HepG2 (cell line): ENCODE data around the gene NACC2. TPM values are rescaled to one million over a fixed set of nuclear protein-coding genes. Genes with fewer than 3 reads are reported as not detected.
A peak's percentile ranks its signal among the peaks of the same experiment; 100 is the strongest.

Experiments
- AHR ChIP-seq: IDR thresholded peaks from 2 replicates; pipeline ENCODE4 v1.6.1; 2018; ENCODE audit warnings: missing genetic modification reagents, missing compliant biosample characterization
- ARID4A ChIP-seq: sonication (generic); formaldehyde crosslinking; IDR thresholded peaks from 2 replicates; pipeline ENCODE4 v1.5.0; 2020; ENCODE audit warnings: mild to moderate bottlenecking, missing genetic modification reagents, borderline replicate concordance
- EP300 ChIP-seq, 3 experiments: sonication (generic) in 1 of 3; formaldehyde crosslinking in 1 of 3; IDR thresholded peaks; 2 replicates each; pipeline versions ENCODE4 v1.5.1 to v1.6.1; 2011 to 2020; ENCODE audit warnings: low read depth in 2 of 3, low read length in 2 of 3, borderline replicate concordance in 1 of 3, improper control_type of control experiment in 1 of 3, mild to moderate bottlenecking in 1 of 3, missing genetic modification reagents in 1 of 3, moderate library complexity in 1 of 3
- FLYWCH1 ChIP-seq: sonication (generic); formaldehyde crosslinking; IDR thresholded peaks from 2 replicates; pipeline ENCODE4 v1.8.1; 2023; ENCODE audit warnings: mild to moderate bottlenecking, missing genetic modification reagents
- FOXA1 ChIP-seq, 2 experiments: fragments of 450-650 bp in 1 of 2; sonication (generic) in 1 of 2; formaldehyde crosslinking in 1 of 2; IDR thresholded peaks; 2 replicates each; pipeline versions ENCODE4 v1.4.0 to v1.6.1; 2016 to 2020; ENCODE audit warnings: missing genetic modification reagents in 1 of 2
- HMGA1 ChIP-seq: sonication (generic); formaldehyde crosslinking; conservative IDR thresholded peaks from 2 replicates; pipeline ENCODE4 v1.4.0; 2020; ENCODE audit warnings: missing genetic modification reagents
- KDM5B ChIP-seq: sonication (generic); formaldehyde crosslinking; IDR thresholded peaks from 2 replicates; pipeline ENCODE4 v1.4.0; 2020; ENCODE audit warnings: missing genetic modification reagents, mild to moderate bottlenecking, borderline replicate concordance
- MAX ChIP-seq: IDR thresholded peaks from 2 replicates; pipeline ENCODE4 v1.6.1; 2012; ENCODE audit warnings: inconsistent platforms
- MYNN ChIP-seq: sonication (generic); formaldehyde crosslinking; IDR thresholded peaks from 2 replicates; pipeline ENCODE4 v1.4.0; 2020; ENCODE audit warnings: mild to moderate bottlenecking, low read depth, missing genetic modification reagents
- NFKB2 ChIP-seq: sonication (generic); formaldehyde crosslinking; IDR thresholded peaks from 2 replicates; pipeline ENCODE4 v1.4.0; 2020; ENCODE audit warnings: missing genetic modification reagents, borderline replicate concordance
- SOX6 ChIP-seq, 2 experiments: fragments of 450-650 bp in 1 of 2; sonication (generic) in 1 of 2; formaldehyde crosslinking in 1 of 2; IDR thresholded peaks; 2 replicates each; pipeline versions ENCODE4 v1.4.0 to v1.6.1; 2017 to 2020; ENCODE audit warnings: antibody characterized with exemption in 1 of 2, mild to moderate bottlenecking in 1 of 2, missing genetic modification reagents in 1 of 2
- TAF15 ChIP-seq: fragments of 200-400 bp; formaldehyde crosslinking; IDR thresholded peaks from one replicate; pipeline ENCODE4 v1.6.1; 2018; ENCODE audit warnings: mild to moderate bottlenecking, low read depth, low read length; ENCODE audit not compliant: poor library complexity, severe bottlenecking
- USF2 ChIP-seq, 2 experiments: sonication (generic) in 1 of 2; formaldehyde crosslinking in 1 of 2; IDR thresholded peaks; 2 replicates each; pipeline versions ENCODE4 v1.5.1 to v1.6.1; 2011 to 2020; ENCODE audit warnings: borderline replicate concordance in 1 of 2, low read depth in 1 of 2, low read length in 1 of 2, mild to moderate bottlenecking in 1 of 2, missing genetic modification reagents in 1 of 2, moderate library complexity in 1 of 2
- ZGPAT ChIP-seq: IDR thresholded peaks from 2 replicates; pipeline ENCODE4 v1.6.1; 2016; ENCODE audit warnings: mild to moderate bottlenecking
- ZNF382 ChIP-seq: sonication (generic); formaldehyde crosslinking; IDR thresholded peaks from 2 replicates; pipeline ENCODE4 v1.5.0; 2020; ENCODE audit warnings: missing genetic modification reagents, mild to moderate bottlenecking, borderline replicate concordance
- ZNF556 ChIP-seq: sonication (generic); formaldehyde crosslinking; IDR thresholded peaks from 2 replicates; pipeline ENCODE4 v1.4.0; 2020; ENCODE audit warnings: mild to moderate bottlenecking, missing genetic modification reagents, borderline replicate concordance
- ZNF562 ChIP-seq: sonication (generic); formaldehyde crosslinking; IDR thresholded peaks from 2 replicates; pipeline ENCODE4 v1.8.0; 2022; ENCODE audit warnings: missing genetic modification reagents, borderline replicate concordance
- ZNF709 ChIP-seq: sonication (generic); formaldehyde crosslinking; IDR thresholded peaks from 2 replicates; pipeline ENCODE4 v1.5.0; 2020; ENCODE audit warnings: mild to moderate bottlenecking, missing genetic modification reagents
- ZNF713 ChIP-seq: sonication (generic); formaldehyde crosslinking; IDR thresholded peaks from 2 replicates; pipeline ENCODE4 v1.4.0; 2020; ENCODE audit warnings: mild to moderate bottlenecking, missing genetic modification reagents
- polyA plus RNA-seq, 8 experiments: library from polyadenylated mRNA; depleted of rRNA in 3 of 8; stranded (reverse) in 7 of 8; unstranded in 1 of 8; fragments of >200 nt; fragmentation: Illumina TruSeq in 4 of 8; extraction: Trizol in 4 of 8; gene quantifications; 2 replicates each; pipeline versions ENCODE4 v1.2.1 to v1.2.3, GENCODE V29; 2011 to 2016; ENCODE audit warnings: low read depth in 4 of 8, missing spikeins in 1 of 8, mixed read lengths in 1 of 8; ENCODE audit not compliant: insufficient read depth in 1 of 8
- total RNA-seq, 5 experiments: library from RNA; depleted of rRNA; stranded (reverse); fragments of >200 nt; fragmentation: Illumina TruSeq; extraction: Trizol; gene quantifications; 2 replicates each; pipeline ENCODE4 v1.2.3, GENCODE V29; 2016; ENCODE audit warnings: low read depth in 1 of 5

Gene NACC2
- total and polyA plus RNA-seq, 2 of the 13 experiments (the other 11 are each of a cell fraction or from before 2014, with no cell fraction given): 5.9 to 12.3 TPM

GRCh38 chr9:136118320-136119060, 23.4 kb upstream of the NACC2 start, which contains the start of gene TMEM250 (continued):
- TF ChIP-seq ZNF562 (no peak), SOX6 (IDR thresholded peaks at IDR 0.05) (no peak), SOX6 (CRISPR knock-in tag; IDR thresholded peaks at IDR 0.05) (peak; percentile 67), MYNN (CRISPR knock-in tag) (no peak), FOXA1 (IDR thresholded peaks at IDR 0.05) (no peak), FOXA1 (CRISPR knock-in tag; IDR thresholded peaks at IDR 0.05) (no peak; the same call in 1 of the 2 replicates), HMGA1 (CRISPR knock-in tag) (no peak), EP300 (IDR thresholded peaks at IDR 0.05; ENCODE audit: low read depth in 2 of 2, low read length in 2 of 2) (peak in 1 of 2 experiments; percentile 22; a peak in 1 of 4 replicates), EP300 (CRISPR knock-in tag; IDR thresholded peaks at IDR 0.05; ENCODE audit: borderline replicate concordance) (0 out of 2 replicates have a peak, but pooled peaks have one; percentile 54), NFKB2 (CRISPR knock-in tag) (peak; percentile 33; the same call in 1 of the 2 replicates), TAF15 (no peak), USF2 (IDR thresholded peaks at IDR 0.05; ENCODE audit: low read depth, low read length) (no peak), USF2 (CRISPR knock-in tag; IDR thresholded peaks at IDR 0.05; ENCODE audit: borderline replicate concordance) (no peak; the same call in 1 of the 2 replicates), FLYWCH1 (no peak), ZGPAT (CRISPR knock-in tag) (no peak; the same call in 1 of the 2 replicates), ZNF713 (CRISPR knock-in tag) (no peak), ZNF556 (CRISPR knock-in tag) (no peak), KDM5B (CRISPR knock-in tag) (peak; percentile 67), ZNF382 (no peak), ZNF709 (CRISPR knock-in tag) (peak; percentile 72), ARID4A (CRISPR knock-in tag) (peak; percentile 93; the same call in 1 of the 2 replicates), MAX (peak; percentile 84), AHR (CRISPR knock-in tag) (peak; percentile 43; the same call in 1 of the 2 replicates)
